A204.1 (cell line): Measurements from ENCODE around the gene TOM1.
"Not testable (repeated sequence)": the region's sequence is repeated elsewhere in the genome, so short reads cannot be mapped to it uniquely, and the experiment has no call there.

Experiments
- FAIRE-seq: peaks from 2 replicates; lab custom pipeline; 2012; peaks lifted over from hg19 to GRCh38; lab: Jason Lieb, UNC

The TOM1 gene

DNA sequence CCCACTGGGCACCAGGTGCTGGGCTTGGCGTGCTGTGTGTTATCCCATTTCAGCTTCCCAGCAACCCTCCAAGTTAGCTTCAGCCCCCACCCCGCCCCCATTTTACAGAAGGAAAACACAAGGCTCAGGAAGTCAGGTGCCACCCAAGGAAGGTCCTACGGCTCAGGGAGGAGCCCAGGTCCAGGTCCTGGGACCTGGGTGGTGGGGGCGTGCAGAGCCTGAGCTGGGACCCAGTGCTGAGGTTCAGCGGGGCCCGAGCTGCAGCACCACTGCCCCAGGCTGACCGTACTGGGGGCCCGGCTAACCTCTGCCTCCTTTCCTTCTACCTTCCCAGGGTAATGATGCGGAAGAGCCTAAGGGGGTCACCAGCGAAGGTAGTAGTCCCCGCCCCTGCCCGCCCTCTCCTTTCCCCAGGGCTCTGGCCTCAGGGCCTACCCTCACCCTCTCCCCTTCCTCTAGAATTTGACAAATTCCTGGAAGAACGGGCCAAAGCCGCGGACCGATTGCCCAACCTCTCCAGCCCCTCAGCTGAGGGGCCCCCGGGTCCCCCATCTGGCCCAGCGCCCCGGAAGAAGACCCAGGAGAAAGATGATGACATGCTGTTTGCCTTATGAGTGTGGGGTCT is 47.0 kb downstream of the TOM1 start:
- no peak for FAIRE-seq

DNA sequence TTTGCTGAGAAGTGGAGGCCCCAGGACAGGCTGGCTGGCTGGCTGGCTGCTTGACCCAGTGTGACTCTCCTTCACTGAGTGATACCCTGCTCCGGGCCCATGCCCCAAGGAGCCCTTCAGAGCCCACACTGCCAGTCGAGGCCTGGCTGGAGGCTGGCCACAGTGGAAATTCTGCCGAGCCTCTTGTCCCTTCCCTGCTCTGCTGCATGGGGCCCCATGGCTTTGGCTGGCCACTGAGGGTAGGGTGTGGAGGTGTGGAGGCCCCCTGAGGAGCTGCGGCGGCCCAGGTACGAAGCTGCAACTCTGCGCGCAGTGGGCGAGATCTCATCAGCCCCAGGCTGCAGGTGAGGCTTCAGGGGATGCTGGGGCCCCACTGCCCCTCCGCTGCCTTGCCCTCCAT is 47.8 kb downstream of the TOM1 start:
- FAIRE-seq, result no peak

DNA sequence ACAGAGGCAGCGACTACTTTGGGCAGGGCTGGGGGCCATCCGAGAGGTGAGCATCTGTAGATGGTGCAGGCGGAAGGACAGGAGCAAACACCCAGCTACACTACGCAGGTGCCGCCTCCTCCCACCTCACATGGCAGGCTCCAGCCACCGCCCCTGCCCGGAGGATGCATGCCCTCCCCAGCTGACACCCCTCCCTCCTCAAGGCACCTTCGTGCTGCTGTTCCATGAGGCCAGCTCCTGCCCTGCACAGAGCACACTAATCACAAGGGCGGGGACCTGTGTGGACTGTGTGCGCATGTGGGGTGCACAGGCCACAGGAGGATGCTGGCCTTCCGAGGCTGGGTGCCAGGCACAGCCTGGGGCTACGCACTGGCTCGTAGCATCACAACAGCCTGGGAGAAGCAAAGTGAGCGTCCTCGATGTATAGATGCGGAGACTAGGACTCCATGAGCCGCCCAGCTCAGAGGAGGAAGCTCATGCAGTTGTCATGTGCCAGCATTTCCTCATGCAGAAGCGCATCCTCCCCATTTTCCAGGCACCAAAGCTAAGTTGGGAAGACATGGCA is 48.4 kb downstream of the TOM1 start:
- FAIRE-seq, result no peak

DNA sequence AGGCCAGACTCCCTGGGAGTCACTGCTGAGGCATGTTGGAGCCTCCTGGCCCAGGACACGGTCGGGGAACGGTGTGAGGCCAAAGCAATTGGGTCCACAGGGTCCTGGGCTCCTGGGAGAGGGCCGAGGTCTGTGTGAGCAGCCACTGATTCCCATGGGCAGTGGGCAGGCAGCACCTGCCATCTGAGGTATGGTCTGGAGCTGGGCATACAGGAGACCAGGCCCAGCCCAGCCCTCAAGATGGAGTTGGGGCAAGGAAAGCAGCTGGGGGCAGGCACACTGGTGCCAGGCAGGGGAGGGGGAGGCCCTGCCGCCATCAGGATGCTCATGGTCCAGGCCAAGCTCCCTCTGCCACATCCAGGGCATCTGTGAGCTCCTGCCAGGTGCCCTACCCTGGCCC is 49.0 kb downstream of the TOM1 start:
- FAIRE-seq, result no peak

- no peak for FAIRE-seq
Measured at GRCh38 chr22:35349368-35349703, 49.6 kb downstream of the TOM1 start.

DNA sequence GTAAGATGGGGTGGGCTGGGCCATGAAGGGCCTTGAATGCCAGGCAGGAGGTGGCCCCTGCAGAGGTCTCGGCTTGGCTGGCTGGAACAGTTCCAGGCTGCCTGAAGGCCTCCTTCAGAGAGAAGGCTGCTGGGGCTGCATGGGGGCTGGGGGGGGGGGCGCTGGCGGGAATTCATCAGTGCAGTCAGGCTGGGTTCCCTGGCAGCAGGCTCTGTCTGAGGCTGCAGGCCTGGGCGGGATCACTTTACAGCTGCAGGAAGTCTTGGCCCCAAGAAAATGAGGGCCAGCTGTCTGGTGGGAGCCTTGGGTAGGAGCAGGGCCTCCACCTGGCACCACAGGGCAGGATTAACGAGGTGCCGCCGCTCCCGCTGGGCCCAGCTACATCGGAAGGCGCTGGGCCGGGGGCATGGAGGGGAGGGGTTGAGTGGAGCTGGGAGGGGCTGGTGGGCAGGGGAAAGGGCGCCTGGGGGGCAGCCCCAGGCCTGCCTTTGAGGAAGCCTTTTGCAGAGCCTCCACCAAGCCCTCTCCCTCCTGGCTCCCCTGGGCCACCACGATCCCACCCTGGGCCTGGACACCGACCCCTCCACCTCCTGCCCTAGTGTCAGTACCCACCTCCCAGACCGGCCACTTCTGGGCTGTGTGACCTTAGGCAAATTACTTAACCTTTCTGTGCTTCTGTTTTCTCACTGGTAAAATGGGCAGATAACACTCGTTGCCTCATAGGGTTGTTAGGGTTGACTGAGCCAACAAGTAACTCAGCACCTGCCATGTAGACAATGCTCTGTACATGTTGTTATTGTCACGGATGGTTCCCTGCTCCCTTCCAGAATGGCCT is 50.2 kb downstream of the TOM1 start:
- FAIRE-seq, result no peak

GRCh38 chr22:35350539-35351503 is 51.1 kb downstream of the TOM1 start:
- peak; percentile 76 for FAIRE-seq

GRCh38 chr22:35352214-35353111 is 52.8 kb downstream of the TOM1 start:
- FAIRE-seq, result no peak

- no peak for FAIRE-seq
Measured at GRCh38 chr22:35353318-35353717, 53.6 kb downstream of the TOM1 start.

DNA sequence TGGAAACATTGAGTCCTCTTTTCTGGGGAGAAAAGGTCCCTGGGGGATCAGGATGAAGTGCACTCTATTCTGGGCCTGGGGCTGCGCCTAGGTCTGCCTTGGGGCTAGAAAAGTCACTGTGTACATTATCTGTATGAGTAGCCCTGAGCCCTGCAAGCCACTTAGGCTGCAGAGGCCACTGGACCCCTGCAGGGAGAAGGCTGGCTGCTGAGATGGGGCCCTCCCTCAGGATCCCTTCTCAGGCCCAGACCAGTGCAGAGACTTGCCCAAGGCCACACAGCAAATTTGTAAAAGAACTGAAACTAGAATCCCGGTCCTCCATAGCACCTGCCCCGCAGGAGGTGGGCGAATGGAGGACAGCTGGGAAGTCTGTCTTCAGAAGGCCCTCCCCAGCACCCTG is 54.4 kb downstream of the TOM1 start:
- no peak for FAIRE-seq

DNA sequence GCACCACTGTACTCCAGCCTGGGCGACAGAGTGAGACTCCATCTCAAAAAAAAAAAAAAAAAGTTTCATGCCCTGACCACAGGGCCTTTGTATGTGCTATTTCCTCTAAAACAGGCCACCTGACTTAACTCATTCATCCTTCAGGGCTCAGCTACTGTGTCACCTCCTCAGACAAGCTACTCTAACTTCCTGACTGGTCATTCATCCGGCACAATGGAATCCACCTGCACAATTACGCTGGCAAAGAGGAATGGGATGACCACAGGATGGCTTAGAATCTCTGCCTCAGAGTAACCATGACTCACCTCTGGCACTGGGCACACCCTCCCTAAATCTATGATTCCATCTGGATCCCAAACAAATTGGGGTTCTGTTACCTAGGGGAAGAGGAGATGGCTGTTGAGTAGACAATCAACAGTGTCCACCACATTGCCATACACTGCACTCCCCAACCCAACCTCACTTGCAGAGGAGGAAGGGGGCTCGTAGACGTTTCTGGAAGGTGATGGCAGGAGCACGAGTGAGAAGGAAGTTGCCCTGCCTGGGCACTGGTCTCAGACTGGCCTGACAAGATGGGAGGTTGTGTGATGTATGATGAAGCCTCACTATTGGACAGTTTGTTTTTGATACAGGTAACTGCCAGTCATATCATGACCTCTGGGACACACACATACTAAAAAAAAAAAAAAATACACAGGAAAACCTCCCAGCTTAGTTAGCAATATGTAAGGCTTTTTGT is 58.4 kb downstream of the TOM1 start:
- FAIRE-seq, result no peak

- FAIRE-seq, result no peak
Measured at GRCh38 chr22:35359380-35360065, 59.8 kb downstream of the TOM1 start.

DNA sequence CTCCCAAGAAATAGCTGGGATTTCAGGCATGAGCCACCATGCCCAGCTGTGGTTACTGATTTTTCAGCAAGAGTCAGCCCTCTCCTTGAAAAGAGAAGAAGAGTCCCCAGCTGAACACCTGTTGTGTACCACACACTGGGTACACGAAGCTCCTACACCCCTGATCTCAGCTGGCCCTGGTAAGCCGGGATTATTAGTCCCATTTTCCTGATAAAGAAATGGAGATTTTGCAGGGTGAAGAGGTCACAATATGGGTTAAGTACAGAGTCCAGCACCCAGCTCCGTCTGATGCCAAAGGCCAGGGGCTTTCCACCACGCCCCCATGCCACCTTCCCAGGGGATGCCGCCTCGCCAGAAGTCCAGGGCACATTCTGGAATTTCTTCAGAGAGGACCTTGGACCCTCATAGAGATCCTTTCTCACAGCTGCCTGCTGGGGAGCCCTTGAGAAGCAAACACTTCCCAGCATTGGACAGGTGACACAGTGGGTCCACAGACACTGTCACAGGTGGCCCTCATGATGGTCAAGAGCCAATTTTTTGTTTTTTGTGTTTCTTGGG is 61.4 kb downstream of the TOM1 start:
- no peak for FAIRE-seq

DNA sequence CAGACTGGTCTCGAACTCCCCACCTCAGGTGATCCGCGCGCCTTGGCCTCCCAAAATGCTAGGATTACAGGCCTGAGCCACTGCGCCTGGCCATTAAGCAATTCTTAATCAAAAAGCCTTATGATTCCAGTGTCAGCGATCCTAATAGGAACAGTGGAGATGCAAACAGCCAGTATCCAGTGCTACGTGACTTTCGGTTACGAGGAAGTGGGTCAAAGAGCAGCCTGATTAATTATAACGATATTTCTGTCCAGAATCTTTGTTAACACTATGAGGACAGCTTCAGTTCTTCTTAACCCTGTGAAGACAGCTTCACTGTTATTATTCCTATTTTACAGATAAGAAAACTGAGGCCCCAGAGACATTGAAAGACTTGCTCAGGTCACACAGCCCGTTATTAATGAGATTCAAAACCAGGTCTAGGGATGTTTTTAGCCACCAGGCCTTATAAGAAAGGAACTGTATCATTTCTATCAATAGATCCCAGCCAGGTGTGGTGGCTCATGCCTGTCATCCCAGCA is 63.9 kb downstream of the TOM1 start:
- no peak for FAIRE-seq

DNA sequence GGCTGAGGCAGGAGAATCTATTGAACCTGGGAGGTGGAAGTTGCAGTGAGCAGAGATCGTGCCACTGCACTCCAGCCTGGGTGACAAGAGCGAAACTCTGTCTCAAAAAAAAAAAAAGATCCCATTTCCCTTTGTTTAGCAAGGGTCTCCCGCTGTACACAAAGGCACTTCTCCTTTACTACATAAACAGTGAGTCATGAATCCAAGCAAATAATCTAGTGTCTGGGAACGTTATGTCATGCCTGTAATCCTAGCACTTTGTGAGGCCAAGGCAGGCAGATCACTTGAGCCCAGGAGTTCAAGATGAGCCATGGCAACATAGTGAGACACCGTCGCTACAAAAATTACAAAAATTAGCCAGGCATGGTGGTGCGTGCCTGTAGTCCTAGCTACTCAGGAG is 64.5 kb downstream of the TOM1 start:
- not testable (repeated sequence) for FAIRE-seq

DNA sequence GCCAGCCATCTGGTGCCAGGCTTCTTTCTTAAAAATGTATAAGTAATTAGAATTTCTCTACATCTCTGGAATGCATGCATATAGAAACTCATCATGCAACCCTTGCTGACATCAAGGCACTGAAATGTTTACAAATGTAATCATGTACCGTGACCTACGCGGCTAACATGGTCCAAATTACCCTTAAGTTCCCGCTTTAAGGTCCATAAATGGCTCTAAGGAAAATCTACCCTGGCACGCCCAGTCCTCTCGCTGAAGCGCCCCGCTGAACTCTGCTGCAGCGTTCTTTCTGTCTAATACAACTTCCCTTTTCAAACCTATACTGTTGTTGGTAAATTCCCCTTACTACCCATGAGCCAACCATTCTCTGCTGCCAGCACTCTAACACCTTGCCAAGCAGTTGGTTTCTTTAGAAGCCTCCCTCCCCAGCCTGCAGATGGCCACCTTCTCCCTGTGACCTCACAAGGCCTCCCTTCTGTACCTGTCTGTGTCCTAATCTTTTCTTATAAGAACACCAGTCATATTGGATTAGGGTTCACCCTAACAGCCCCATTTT is 67.7 kb downstream of the TOM1 start:
- FAIRE-seq, result no peak

- FAIRE-seq, result no peak
Measured at GRCh38 chr22:35368386-35368785, 68.7 kb downstream of the TOM1 start.

GRCh38 chr22:35369996-35370395 is 70.3 kb downstream of the TOM1 start:
- no peak for FAIRE-seq

DNA sequence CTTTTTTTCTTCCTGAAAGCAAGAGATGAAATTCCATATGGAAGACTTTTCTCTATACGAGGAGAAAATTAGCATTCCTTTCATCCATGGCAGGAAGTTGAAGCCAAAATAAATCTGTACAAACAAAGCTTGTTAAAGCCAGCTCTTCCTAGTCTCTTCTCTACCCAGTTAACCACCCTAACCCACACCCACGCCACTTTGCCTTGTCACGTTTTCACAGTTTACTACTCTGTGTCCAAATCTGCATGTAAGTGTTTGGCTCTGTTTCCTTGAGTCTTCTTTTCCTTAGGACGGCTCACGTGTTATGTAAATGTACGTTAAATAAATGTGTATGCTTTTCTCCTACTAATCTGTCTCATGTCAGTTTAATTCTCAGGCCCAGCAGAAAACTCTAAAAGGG is 74.1 kb downstream of the TOM1 start:
- FAIRE-seq, result no peak
